HEK293 (cell line): ENCODE measurements around the gene DNAI7.

Experiments used
- CTCF ChIA-PET: fragments of 350-600 bp; formaldehyde crosslinking; extraction: SDS; loops from one replicate; lab custom pipeline; 2021; ENCODE audit warnings: antibody characterized with exemption; lab: Yijun Ruan, JAX
- POLR2A ChIA-PET: fragments of 300-600 bp; formaldehyde crosslinking; extraction: SDS; loops from one replicate; lab custom pipeline; 2020; ENCODE audit warnings: antibody characterized with exemption, inconsistent platforms; lab: Yijun Ruan, JAX
- H3K27ac ChIP-seq: fragments of 200-500 bp; sonication (Bioruptor generic); 2 replicates; pipeline ENCODE4 v1.5.1; 2014; ENCODE audit warnings: low read depth, low read length, control low read depth, inconsistent platforms; ENCODE audit errors: extremely low read depth
- H3K36me3 ChIP-seq, 2 experiments: fragments of 200-500 bp in 1 of 2; sonication (Bioruptor generic) in 1 of 2; 1 replicate in 1 of 2; 2 replicates in 1 of 2; pipeline ENCODE4 v1.5.1; 2014 to 2017; ENCODE audit warnings: inconsistent platforms in 2 of 2, low read length in 2 of 2; ENCODE audit not compliant: control insufficient read depth in 2 of 2, insufficient read depth in 1 of 2
- H3K4me1 ChIP-seq: fragments of 200-500 bp; sonication (Bioruptor generic); 2 replicates; pipeline ENCODE4 v1.5.1; 2014; ENCODE audit warnings: mild to moderate bottlenecking, low read length, inconsistent platforms; ENCODE audit not compliant: control insufficient read depth, insufficient read depth
- H3K4me3 ChIP-seq: 2 replicates; pipeline ENCODE4 v1.5.1; 2011; ENCODE audit warnings: low read depth, mild to moderate bottlenecking, control low read depth, low read length, moderate library complexity
- H3K9me3 ChIP-seq: fragments of 200-500 bp; sonication (Bioruptor generic); 2 replicates; pipeline ENCODE4 v1.5.1; 2014; ENCODE audit warnings: low read depth, low read length, inconsistent platforms; ENCODE audit not compliant: control insufficient read depth, insufficient read depth
- ATF2 ChIP-seq: fragments of 450-650 bp; formaldehyde crosslinking; IDR thresholded peaks from 2 replicates; pipeline ENCODE4 v1.5.1; 2016; ENCODE audit warnings: missing biosample characterization, missing genetic modification characterization, low read depth
- GLIS2 ChIP-seq: fragments of 450-650 bp; formaldehyde crosslinking; IDR thresholded peaks from 2 replicates; pipeline ENCODE4 v1.5.1; 2016; ENCODE audit warnings: missing biosample characterization, missing genetic modification characterization
- MYNN ChIP-seq: fragments of 450-650 bp; formaldehyde crosslinking; IDR thresholded peaks from 2 replicates; pipeline ENCODE4 v1.5.1; 2016; ENCODE audit warnings: missing biosample characterization, missing genetic modification characterization, borderline replicate concordance
- REST ChIP-seq: fragments of 450-650 bp; formaldehyde crosslinking; IDR thresholded peaks from 2 replicates; pipeline ENCODE4 v1.5.1; 2016; ENCODE audit warnings: missing biosample characterization, missing genetic modification characterization
- SALL2 ChIP-seq: fragments of 450-650 bp; formaldehyde crosslinking; IDR thresholded peaks from 2 replicates; pipeline ENCODE4 v1.5.0; 2017; ENCODE audit warnings: missing biosample characterization, mild to moderate bottlenecking, missing genetic modification characterization, borderline replicate concordance
- ZBTB1 ChIP-seq: fragments of 450-650 bp; formaldehyde crosslinking; IDR thresholded peaks from 2 replicates; pipeline ENCODE4 v1.5.1; 2016; ENCODE audit warnings: missing biosample characterization, missing genetic modification characterization
- ZFP41 ChIP-seq: fragments of 450-650 bp; formaldehyde crosslinking; IDR thresholded peaks from 2 replicates; pipeline ENCODE4 v1.5.1; 2016; ENCODE audit warnings: missing biosample characterization, missing genetic modification characterization, borderline replicate concordance
- ZNF157 ChIP-seq: fragments of 450-650 bp; formaldehyde crosslinking; IDR thresholded peaks from 2 replicates; pipeline ENCODE4 v1.5.1; 2016; ENCODE audit warnings: missing biosample characterization, missing genetic modification characterization
- ZNF19 ChIP-seq: fragments of 450-650 bp; formaldehyde crosslinking; IDR thresholded peaks from 2 replicates; pipeline ENCODE4; 2016; ENCODE audit warnings: missing biosample characterization, missing genetic modification characterization, low read depth
- ZNF239 ChIP-seq: fragments of 450-650 bp; formaldehyde crosslinking; IDR thresholded peaks from 2 replicates; pipeline ENCODE4 v1.5.1; 2016; ENCODE audit warnings: missing biosample characterization, missing genetic modification characterization
- ZNF274 ChIP-seq, 2 experiments: fragments of 200-500 bp in 1 of 2; fragments of 450-650 bp in 1 of 2; sonication (Bioruptor generic) in 1 of 2; formaldehyde crosslinking in 1 of 2; IDR thresholded peaks; 2 replicates each; pipeline versions ENCODE4 v1.5.1 to v1.6.1; 2014 to 2016; ENCODE audit warnings: borderline replicate concordance in 1 of 2, inconsistent platforms in 1 of 2, low read length in 1 of 2, missing biosample characterization in 1 of 2, missing genetic modification characterization in 1 of 2
- ZNF302 ChIP-seq: fragments of 450-650 bp; formaldehyde crosslinking; IDR thresholded peaks from 2 replicates; pipeline ENCODE4 v1.5.1; 2016; ENCODE audit warnings: missing biosample characterization, missing genetic modification characterization, low read depth
- ZNF416 ChIP-seq: fragments of 450-650 bp; formaldehyde crosslinking; IDR thresholded peaks from 2 replicates; pipeline ENCODE4 v1.5.1; 2016; ENCODE audit warnings: missing biosample characterization, missing genetic modification characterization
- ZNF48 ChIP-seq: fragments of 450-650 bp; formaldehyde crosslinking; IDR thresholded peaks from 2 replicates; pipeline ENCODE4 v1.5.1; 2016; ENCODE audit warnings: missing biosample characterization, missing genetic modification characterization
- ZNF514 ChIP-seq: fragments of 450-650 bp; formaldehyde crosslinking; IDR thresholded peaks from 2 replicates; pipeline ENCODE4 v1.5.1; 2016; ENCODE audit warnings: missing biosample characterization, missing genetic modification characterization
- ZNF548 ChIP-seq: fragments of 450-650 bp; formaldehyde crosslinking; IDR thresholded peaks from 2 replicates; pipeline ENCODE4 v1.5.1; 2016; ENCODE audit warnings: missing biosample characterization, missing genetic modification characterization
- ZNF560 ChIP-seq: fragments of 450-650 bp; formaldehyde crosslinking; IDR thresholded peaks from 2 replicates; pipeline ENCODE4 v1.5.1; 2017; ENCODE audit warnings: missing biosample characterization, missing genetic modification characterization, borderline replicate concordance
- ZNF654 ChIP-seq: fragments of 450-650 bp; formaldehyde crosslinking; IDR thresholded peaks from 2 replicates; pipeline ENCODE4 v1.5.1; 2016; ENCODE audit warnings: low read depth, missing biosample characterization, missing genetic modification characterization
- ZNF791 ChIP-seq: fragments of 450-650 bp; formaldehyde crosslinking; IDR thresholded peaks from 2 replicates; pipeline ENCODE4 v1.5.1; 2016; ENCODE audit warnings: missing biosample characterization, missing genetic modification characterization
- ZNF837 ChIP-seq: fragments of 450-650 bp; formaldehyde crosslinking; IDR thresholded peaks from 2 replicates; pipeline ENCODE4 v1.5.1; 2016; ENCODE audit warnings: missing biosample characterization, missing genetic modification characterization
- TF ChIP-seq, protein P1 (sequence below): fragments of 450-650 bp; formaldehyde crosslinking; IDR thresholded peaks from 2 replicates; pipeline ENCODE4 v1.5.0; 2017; ENCODE audit warnings: missing biosample characterization, missing genetic modification characterization, borderline replicate concordance
- TF ChIP-seq, protein P2 (sequence below): fragments of 450-650 bp; formaldehyde crosslinking; IDR thresholded peaks from 2 replicates; pipeline ENCODE4 v1.5.1; 2016; ENCODE audit warnings: missing biosample characterization, missing genetic modification characterization
- TF ChIP-seq, protein P3 (sequence below): fragments of 450-650 bp; formaldehyde crosslinking; IDR thresholded peaks from 2 replicates; pipeline ENCODE4 v1.5.1; 2016; ENCODE audit warnings: missing biosample characterization, missing genetic modification characterization
- TF ChIP-seq, protein P4 (sequence below): fragments of 450-650 bp; formaldehyde crosslinking; IDR thresholded peaks from 2 replicates; pipeline ENCODE4 v1.5.1; 2016; ENCODE audit warnings: missing biosample characterization, missing genetic modification characterization

DNAI7 gene

DNA sequence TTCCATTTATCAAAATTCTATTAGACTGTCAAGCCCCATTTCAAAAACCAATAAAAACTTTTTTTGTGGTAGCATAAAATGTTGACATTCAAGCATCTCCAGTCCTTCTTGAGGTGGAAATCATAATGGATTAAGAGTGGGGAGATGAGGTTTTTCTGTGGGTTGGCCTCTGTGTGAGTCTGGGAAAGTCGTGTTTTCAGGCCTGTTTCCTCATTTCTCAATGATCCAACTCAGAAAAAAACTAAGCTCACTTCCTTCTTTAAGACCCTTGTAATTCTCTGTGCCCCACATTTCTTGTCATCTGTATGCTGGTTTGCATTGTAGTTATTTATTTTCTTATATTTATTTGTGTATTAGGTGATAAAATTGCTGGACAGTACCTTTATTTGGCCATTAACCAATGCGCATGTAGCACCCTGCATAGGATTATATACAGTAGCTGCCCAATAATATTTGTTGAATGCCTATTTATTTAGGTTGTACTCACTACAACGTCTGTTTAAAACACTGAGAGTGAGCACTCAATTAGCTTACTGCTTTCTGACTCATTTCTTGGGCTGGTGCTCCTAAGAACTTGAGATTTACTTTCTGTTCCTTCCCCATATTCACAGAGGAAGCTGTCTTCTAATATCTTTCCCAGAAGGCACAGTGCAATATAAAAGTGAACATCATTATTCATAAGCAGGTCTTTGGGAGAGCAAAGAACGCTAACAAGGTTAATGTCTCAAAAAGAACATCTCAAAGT lies 121.9 kb downstream of the DNAI7 start:
- Histone ChIP-seq H3K9me3 (no peaks in the 10 kb centered on the region), H3K36me3 (no peaks in the 10 kb centered on the region), H3K27ac (no peak overlapping the region), H3K4me1 (no peaks in the 10 kb centered on the region), H3K4me3 (no peak overlapping the region)
- POLR2A ChIA-PET: no interaction called here
- TF ChIP-seq ZNF416 (no peak), ZNF654 (no peak), ZNF274 (IDR thresholded peaks at IDR 0.05; ENCODE audit: low read length) (no peak), ZNF274 (tag by site-specific recombination; IDR thresholded peaks at IDR 0.05; ENCODE audit: borderline replicate concordance) (no peak), ZNF302 (tag by site-specific recombination) (no peak), ZNF837 (no peak), ATF2 (no peak), GLIS2 (tag by site-specific recombination) (no peak), ZNF239 (tag by site-specific recombination) (no peak), ZNF560 (tag by site-specific recombination) (no peak), SALL2 (no peak), ZNF19 (tag by site-specific recombination) (no peak)
- TF ChIP-seq, protein P1, sequence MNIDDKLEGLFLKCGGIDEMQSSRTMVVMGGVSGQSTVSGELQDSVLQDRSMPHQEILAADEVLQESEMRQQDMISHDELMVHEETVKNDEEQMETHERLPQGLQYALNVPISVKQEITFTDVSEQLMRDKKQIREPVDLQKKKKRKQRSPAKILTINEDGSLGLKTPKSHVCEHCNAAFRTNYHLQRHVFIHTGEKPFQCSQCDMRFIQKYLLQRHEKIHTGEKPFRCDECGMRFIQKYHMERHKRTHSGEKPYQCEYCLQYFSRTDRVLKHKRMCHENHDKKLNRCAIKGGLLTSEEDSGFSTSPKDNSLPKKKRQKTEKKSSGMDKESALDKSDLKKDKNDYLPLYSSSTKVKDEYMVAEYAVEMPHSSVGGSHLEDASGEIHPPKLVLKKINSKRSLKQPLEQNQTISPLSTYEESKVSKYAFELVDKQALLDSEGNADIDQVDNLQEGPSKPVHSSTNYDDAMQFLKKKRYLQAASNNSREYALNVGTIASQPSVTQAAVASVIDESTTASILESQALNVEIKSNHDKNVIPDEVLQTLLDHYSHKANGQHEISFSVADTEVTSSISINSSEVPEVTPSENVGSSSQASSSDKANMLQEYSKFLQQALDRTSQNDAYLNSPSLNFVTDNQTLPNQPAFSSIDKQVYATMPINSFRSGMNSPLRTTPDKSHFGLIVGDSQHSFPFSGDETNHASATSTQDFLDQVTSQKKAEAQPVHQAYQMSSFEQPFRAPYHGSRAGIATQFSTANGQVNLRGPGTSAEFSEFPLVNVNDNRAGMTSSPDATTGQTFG: no peak
- TF ChIP-seq, protein P2, sequence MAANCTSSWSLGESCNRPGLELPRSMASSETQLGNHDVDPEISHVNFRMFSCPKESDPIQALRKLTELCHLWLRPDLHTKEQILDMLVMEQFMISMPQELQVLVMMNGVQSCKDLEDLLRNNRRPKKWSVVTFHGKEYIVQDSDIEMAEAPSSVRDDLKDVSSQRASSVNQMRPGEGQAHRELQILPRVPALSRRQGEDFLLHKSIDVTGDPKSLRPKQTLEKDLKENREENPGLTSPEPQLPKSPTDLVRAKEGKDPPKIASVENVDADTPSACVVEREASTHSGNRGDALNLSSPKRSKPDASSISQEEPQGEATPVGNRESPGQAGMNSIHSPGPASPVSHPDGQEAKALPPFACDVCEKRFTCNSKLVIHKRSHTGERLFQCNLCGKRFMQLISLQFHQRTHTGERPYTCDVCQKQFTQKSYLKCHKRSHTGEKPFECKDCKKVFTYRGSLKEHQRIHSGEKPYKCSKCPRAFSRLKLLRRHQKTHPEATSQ (tag by site-specific recombination): no peak
- TF ChIP-seq, protein P3, sequence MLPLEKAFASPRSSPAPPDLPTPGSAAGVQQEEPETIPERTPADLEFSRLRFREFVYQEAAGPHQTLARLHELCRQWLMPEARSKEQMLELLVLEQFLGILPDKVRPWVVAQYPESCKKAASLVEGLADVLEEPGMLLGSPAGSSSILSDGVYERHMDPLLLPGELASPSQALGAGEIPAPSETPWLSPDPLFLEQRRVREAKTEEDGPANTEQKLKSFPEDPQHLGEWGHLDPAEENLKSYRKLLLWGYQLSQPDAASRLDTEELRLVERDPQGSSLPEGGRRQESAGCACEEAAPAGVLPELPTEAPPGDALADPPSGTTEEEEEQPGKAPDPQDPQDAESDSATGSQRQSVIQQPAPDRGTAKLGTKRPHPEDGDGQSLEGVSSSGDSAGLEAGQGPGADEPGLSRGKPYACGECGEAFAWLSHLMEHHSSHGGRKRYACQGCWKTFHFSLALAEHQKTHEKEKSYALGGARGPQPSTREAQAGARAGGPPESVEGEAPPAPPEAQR (tag by site-specific recombination): no peak
- CTCF ChIA-PET: interaction anchor here (0.6 to 0.8 kb wide), 2 partner anchors 31 to 57 kb away, joined by 3 read pairs; no protein-coding TSS in a partner anchor

GRCh38 chr12:25071366-25071765 lies 123.6 kb downstream of the DNAI7 start:
- no peaks in the 10 kb centered on the region for H3K4me1 ChIP-seq
- no peaks in the 10 kb centered on the region for H3K9me3 ChIP-seq
- no peak overlapping the region for H3K27ac ChIP-seq
- CTCF ChIA-PET: no interaction called here
- POLR2A ChIA-PET: interaction anchor here (0.7 kb wide), 2 partner anchors 123 to 538 kb away, joined by 3 read pairs; partner anchors contain the start of genes DNAI7 and ETFRF1
- no peak overlapping the region for H3K4me3 ChIP-seq
- H3K36me3 ChIP-seq: no peaks in the 10 kb centered on the region
- no peak for TF ChIP-seq ZNF157 (tag by site-specific recombination)
- no peak for TF ChIP-seq ZNF48 (tag by site-specific recombination)
- no peak for TF ChIP-seq ZFP41
- TF ChIP-seq, protein P4, sequence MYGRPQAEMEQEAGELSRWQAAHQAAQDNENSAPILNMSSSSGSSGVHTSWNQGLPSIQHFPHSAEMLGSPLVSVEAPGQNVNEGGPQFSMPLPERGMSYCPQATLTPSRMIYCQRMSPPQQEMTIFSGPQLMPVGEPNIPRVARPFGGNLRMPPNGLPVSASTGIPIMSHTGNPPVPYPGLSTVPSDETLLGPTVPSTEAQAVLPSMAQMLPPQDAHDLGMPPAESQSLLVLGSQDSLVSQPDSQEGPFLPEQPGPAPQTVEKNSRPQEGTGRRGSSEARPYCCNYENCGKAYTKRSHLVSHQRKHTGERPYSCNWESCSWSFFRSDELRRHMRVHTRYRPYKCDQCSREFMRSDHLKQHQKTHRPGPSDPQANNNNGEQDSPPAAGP: no peak
- no peak for TF ChIP-seq ZNF514 (tag by site-specific recombination)
- TF ChIP-seq REST (tag by site-specific recombination): no peak
- TF ChIP-seq ZBTB1 (tag by site-specific recombination): no peak
- no peak for TF ChIP-seq MYNN (tag by site-specific recombination)
- TF ChIP-seq ZNF791 (tag by site-specific recombination): no peak
- no peak for TF ChIP-seq ZNF548 (tag by site-specific recombination)
- TF ChIP-seq ZNF239 (tag by site-specific recombination): no peak
